Jurkat, Clone E6-1 (cell line): ENCODE data around the gene GPR75.
"Not testable (repeated sequence)": the region's sequence is repeated elsewhere in the genome, so short reads cannot be mapped to it uniquely, and the experiment has no call there.

ENCODE experiments used
- DNase-seq: peaks from one replicate; pipeline ENCODE4 v3.0.0-alpha.2; 2011; ENCODE audit warnings: low read depth, low spot score
- H3K4me3 ChIP-seq: 2 replicates; pipeline ENCODE4 v1.5.1; 2011; ENCODE audit warnings: mild to moderate bottlenecking, low read length, control low read depth, moderate library complexity

GPR75 gene

GRCh38 chr2:53861824-53862223 is 2.1 kb upstream of the GPR75 start:
- H3K4me3 ChIP-seq = no peak overlapping the region
- DNase-seq = no peak

- H3K4me3 ChIP-seq = no peak overlapping the region
- DNase-seq = no peak
These were observed 3.5 kb downstream of the GPR75 start for GRCh38 chr2:53856272-53856671.

- no peak overlapping the region for H3K4me3 ChIP-seq
- no peak for DNase-seq
These were observed 5.1 kb downstream of the GPR75 start for GRCh38 chr2:53854678-53855077.

GRCh38 chr2:53852532-53852931 is 7.2 kb downstream of the GPR75 start:
- no peak overlapping the region for H3K4me3 ChIP-seq
- no peak for DNase-seq

- not testable (repeated sequence) for H3K4me3 ChIP-seq, DNase-seq
These were observed 8.6 kb downstream of the GPR75 start for GRCh38 chr2:53851052-53851757.

GRCh38 chr2:53848062-53848461 is 11.7 kb downstream of the GPR75 start:
- no peak for DNase-seq
- H3K4me3 ChIP-seq = no peak overlapping the region

GRCh38 chr2:53843595-53843994 is 16.2 kb downstream of the GPR75 start:
- DNase-seq = no peak
- H3K4me3 ChIP-seq = no peak overlapping the region

GRCh38 chr2:53842891-53843290 is 16.9 kb downstream of the GPR75 start:
- DNase-seq = no peak
- H3K4me3 ChIP-seq = no peak overlapping the region

GRCh38 chr2:53841651-53842050 is 18.1 kb downstream of the GPR75 start:
- DNase-seq, H3K4me3 ChIP-seq: not testable (repeated sequence)

- no peak for DNase-seq
- no peak overlapping the region for H3K4me3 ChIP-seq
These were observed 19.2 kb downstream of the GPR75 start for GRCh38 chr2:53840580-53840979.

GRCh38 chr2:53829980-53830290 is 29.8 kb downstream of the GPR75 start:
- not testable (repeated sequence) for DNase-seq, H3K4me3 ChIP-seq

- DNase-seq = no peak
- no peak overlapping the region for H3K4me3 ChIP-seq
These were observed 30.3 kb downstream of the GPR75 start for GRCh38 chr2:53829273-53829979.

- no peak overlapping the region for H3K4me3 ChIP-seq
- no peak for DNase-seq
These were observed 31.4 kb downstream of the GPR75 start for GRCh38 chr2:53828331-53828730.

- no peak for DNase-seq
These were observed 32.2 kb downstream of the GPR75 start for GRCh38 chr2:53827398-53828175.

GRCh38 chr2:53826587-53827397 is 33.0 kb downstream of the GPR75 start:
- no peak for DNase-seq
- no peak overlapping the region for H3K4me3 ChIP-seq

More at GRCh38 chr2:53827398-53828175, 32.2 kb downstream of the GPR75 start:
- H3K4me3 ChIP-seq = no peak overlapping the region

GRCh38 chr2:53826030-53826410 is 33.7 kb downstream of the GPR75 start:
- no peak for DNase-seq
- no peak overlapping the region for H3K4me3 ChIP-seq

- H3K4me3 ChIP-seq = not testable (repeated sequence)
- peak; percentile 15 for DNase-seq
These were observed 36.1 kb downstream of the GPR75 start for GRCh38 chr2:53823639-53824038.

GRCh38 chr2:53821810-53822209 is 38.0 kb downstream of the GPR75 start:
- no peak for DNase-seq
- H3K4me3 ChIP-seq = no peak overlapping the region

GRCh38 chr2:53820711-53821110 is 39.1 kb downstream of the GPR75 start:
- no peak overlapping the region for H3K4me3 ChIP-seq
- DNase-seq = no peak
